ENCODE measurements around the gene KCNMA1.

DNA sequence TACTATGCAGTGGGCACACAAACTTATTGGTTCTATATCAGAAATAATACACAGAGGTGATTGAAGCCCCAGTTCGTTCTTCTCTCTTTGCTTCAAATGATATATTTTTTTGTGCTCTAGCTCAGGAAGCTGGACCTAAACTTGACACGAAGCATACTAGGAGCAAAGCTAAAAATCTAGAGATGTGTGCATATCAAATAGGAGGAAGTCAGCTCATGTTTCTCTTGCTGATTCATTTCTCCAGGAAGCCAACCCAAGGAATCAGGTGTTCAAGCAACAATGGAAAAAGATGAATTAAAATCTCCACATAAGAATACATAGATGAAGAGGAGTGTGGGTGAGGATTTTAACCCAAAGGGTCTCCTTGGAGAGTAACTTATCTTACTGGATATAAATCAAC is 432.5 kb downstream of the KCNMA1 start:
- TF ChIP-seq YY1 (IDR thresholded peaks at IDR 0.05; ENCODE audit: insufficient read depth, insufficient read length) (no peak), ZNF274 (IDR thresholded peaks at IDR 0.05; ENCODE audit: low read depth, low read length) (no peak)

Measured in NT2/D1 (cell line).